ENCODE measurements around the gene MCEE.

- no peak for TF ChIP-seq CTCF (IDR thresholded peaks at IDR 0.05)
- TF ChIP-seq EP300 (IDR thresholded peaks at IDR 0.05), result no peak
- no peak for TF ChIP-seq POLR2A (IDR thresholded peaks at IDR 0.05)
Measured at GRCh38 chr2:71150082-71150816, 20.2 kb upstream of the MCEE start.

Data from ovary (tissue), 3 donors.